Brain microvascular endothelial cell (primary cell): Measurements from ENCODE around the gene VSTM1.
"Not testable (repeated sequence)": the region's sequence is repeated elsewhere in the genome, so short reads cannot be mapped to it uniquely, and the experiment has no call there.

Source experiments
- DNase-seq: peaks from one replicate; pipeline ENCODE4 v3.0.0-alpha.2; 2020
- H3K27ac ChIP-seq: fragments of 250-450 bp; sonication (Bioruptor Pico); 2 replicates; pipeline ENCODE4 v1.5.1; 2020; ENCODE audit warnings: mild to moderate bottlenecking, moderate library complexity
- H3K27me3 ChIP-seq: fragments of 250-450 bp; sonication (Bioruptor Pico); replicated peaks from 2 replicates; pipeline ENCODE4 v1.5.1; 2020; ENCODE audit warnings: mild to moderate bottlenecking
- H3K36me3 ChIP-seq: fragments of 250-450 bp; sonication (Bioruptor Pico); replicated peaks from 2 replicates; pipeline ENCODE4 v1.5.1; 2020; ENCODE audit warnings: mild to moderate bottlenecking
- H3K4me3 ChIP-seq: 2 replicates; pipeline ENCODE4 v1.5.1; 2011; ENCODE audit warnings: low read depth, mild to moderate bottlenecking, control low read depth, low read length, moderate library complexity
- in situ Hi-C: cut with HindIII; loops from 2 replicates; pipeline ENCODE4 v1.10.0; 2017; ENCODE audit warnings: low sequenced_read_pairs, low pct_ligation_motif_present
- TF ChIP-seq, protein P1 (sequence below): IDR thresholded peaks from 2 replicates; pipeline ENCODE4 v1.5.1; 2011; ENCODE audit warnings: low read depth, mild to moderate bottlenecking, moderate library complexity, low read length, control low read depth, inconsistent platforms; ENCODE audit errors: missing control alignments

The VSTM1 gene

GRCh38 chr19:54096617-54097106, 33.0 kb upstream of the VSTM1 start:
- peak overlapping the region; percentile 41 for H3K4me3 ChIP-seq
- no peak for DNase-seq
- no peak overlapping the region for H3K27ac ChIP-seq
- TF ChIP-seq, protein P1, sequence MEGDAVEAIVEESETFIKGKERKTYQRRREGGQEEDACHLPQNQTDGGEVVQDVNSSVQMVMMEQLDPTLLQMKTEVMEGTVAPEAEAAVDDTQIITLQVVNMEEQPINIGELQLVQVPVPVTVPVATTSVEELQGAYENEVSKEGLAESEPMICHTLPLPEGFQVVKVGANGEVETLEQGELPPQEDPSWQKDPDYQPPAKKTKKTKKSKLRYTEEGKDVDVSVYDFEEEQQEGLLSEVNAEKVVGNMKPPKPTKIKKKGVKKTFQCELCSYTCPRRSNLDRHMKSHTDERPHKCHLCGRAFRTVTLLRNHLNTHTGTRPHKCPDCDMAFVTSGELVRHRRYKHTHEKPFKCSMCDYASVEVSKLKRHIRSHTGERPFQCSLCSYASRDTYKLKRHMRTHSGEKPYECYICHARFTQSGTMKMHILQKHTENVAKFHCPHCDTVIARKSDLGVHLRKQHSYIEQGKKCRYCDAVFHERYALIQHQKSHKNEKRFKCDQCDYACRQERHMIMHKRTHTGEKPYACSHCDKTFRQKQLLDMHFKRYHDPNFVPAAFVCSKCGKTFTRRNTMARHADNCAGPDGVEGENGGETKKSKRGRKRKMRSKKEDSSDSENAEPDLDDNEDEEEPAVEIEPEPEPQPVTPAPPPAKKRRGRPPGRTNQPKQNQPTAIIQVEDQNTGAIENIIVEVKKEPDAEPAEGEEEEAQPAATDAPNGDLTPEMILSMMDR, result peak; percentile 65
- no peaks in the 10 kb centered on the region for H3K36me3 ChIP-seq
- in situ Hi-C loops, result no loop called here
- no peaks in the 10 kb centered on the region for H3K27me3 ChIP-seq

GRCh38 chr19:54095859-54096616, 32.3 kb upstream of the VSTM1 start:
- H3K27me3 ChIP-seq, H3K27ac ChIP-seq, DNase-seq, in situ Hi-C loops, H3K36me3 ChIP-seq: not testable (repeated sequence)
- peak overlapping the region; percentile 37 for H3K4me3 ChIP-seq

DNA sequence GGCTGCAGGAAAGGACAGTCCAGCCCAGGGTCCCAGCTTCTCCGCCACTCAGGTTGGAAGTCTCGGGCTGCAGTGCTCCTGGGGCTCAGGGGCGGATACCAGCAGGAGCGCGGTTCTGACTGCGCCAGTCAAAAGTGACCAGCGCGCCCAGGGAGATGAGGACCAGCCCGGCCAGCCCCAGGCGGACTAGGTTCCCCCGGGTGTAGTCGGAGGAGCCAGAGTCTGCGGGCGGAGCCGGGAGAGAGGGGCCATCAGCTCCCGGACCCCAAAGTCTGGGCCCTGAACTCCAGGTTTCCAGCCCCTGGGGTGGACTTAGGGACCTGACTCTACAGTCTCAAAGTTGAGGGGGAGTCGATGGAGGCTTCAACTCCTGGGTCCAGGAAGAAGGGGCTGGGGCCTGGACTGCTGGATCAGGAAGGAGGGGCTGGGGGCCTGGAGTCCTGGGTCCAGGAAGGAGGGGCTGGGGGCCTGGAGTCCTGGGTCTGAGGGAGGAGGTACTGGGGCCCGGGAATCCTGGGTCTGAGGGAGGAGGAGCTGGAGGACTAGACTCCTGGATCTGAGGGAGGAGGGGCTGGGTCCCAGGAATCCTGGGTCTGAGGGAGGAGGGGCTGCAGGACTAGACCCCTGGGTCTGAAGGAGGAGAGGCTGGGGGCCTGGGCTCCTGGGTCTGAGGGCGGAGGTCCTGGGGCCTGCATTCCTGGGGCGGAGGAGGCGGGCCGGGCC, 31.6 kb upstream of the VSTM1 start:
- Histone ChIP-seq H3K36me3 (no peaks in the 10 kb centered on the region), H3K27me3 (no peaks in the 10 kb centered on the region), H3K27ac (no peak overlapping the region), H3K4me3 (peak overlapping the region; percentile 37)
- no peak for DNase-seq
- in situ Hi-C loops, result no loop called here
- TF ChIP-seq, protein P1, result no peak

DNA sequence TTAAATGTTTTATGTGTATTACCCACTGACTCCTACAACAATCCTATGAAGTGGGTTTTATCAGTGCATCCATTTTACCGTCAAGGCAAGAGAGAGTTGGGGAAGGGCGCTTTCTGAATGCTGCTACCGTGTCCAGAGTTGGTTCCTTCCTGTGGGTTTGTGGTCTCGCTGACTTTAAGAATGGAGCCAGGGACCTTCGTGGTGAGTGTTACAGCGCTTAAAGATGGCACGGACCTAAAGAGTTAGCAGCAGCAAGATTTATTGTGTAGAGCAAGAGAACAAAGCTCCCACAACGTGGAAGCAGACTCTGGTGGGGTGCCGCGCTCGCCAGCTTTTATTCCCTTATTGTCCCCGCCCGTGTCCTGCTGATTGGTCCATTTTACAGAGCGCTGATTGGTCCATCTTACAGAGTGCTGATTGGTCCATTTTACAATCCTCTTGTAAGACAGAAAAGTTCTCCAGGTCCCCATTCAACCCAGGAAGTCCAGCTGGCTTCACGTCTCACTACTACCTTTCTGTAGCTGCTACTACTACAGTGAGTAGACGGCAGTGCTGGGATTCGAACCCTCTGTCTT, 30.8 kb upstream of the VSTM1 start:
- in situ Hi-C loops, result no loop called here
- DNase-seq, result no peak
- H3K4me3 ChIP-seq, result no peak overlapping the region
- H3K27ac ChIP-seq, result no peak overlapping the region
- H3K27me3 ChIP-seq, result no peaks in the 10 kb centered on the region
- H3K36me3 ChIP-seq, result no peaks in the 10 kb centered on the region
- TF ChIP-seq, protein P1, result no peak

DNA sequence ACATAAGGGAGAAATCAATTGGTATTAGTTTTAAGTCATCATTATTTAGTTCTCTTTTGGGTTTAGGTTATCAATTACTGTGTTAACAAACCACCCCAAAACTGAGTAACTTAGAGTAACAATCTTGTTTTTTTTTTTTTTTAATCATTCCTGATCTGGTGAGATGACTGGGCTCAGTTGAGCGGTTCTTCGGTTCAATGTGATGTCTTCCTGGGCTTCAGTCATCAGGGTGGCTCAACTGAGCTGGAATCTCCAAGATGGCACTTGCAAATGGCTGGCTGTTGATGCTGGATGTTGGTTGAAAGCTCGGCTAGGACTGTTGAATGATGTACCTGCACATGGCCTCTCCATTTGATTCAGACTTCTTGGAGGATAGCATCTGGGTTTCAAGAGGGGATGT, 20.7 kb upstream of the VSTM1 start:
- no peaks in the 10 kb centered on the region for H3K36me3 ChIP-seq
- no peak overlapping the region for H3K4me3 ChIP-seq
- TF ChIP-seq, protein P1, result no peak
- no peaks in the 10 kb centered on the region for H3K27me3 ChIP-seq
- DNase-seq, result no peak
- no peak overlapping the region for H3K27ac ChIP-seq
- in situ Hi-C loops, result no loop called here

GRCh38 chr19:54081032-54081431, 17.3 kb upstream of the VSTM1 start, which contains the start of gene TARM1:
Gene TARM1, minus strand, starts transcription at chr19:54081365. Its CDS starts 25 bp downstream, at chr19:54081340.
- TF ChIP-seq, protein P1, result no peak
- in situ Hi-C loops, result no loop called here
- no peak within 1 kb of the TSS for H3K4me3 ChIP-seq
- H3K27me3 ChIP-seq, result no peaks in the 10 kb centered on the region
- no peaks in the 10 kb centered on the region for H3K36me3 ChIP-seq
- no peak for DNase-seq
- H3K27ac ChIP-seq, result no peak within 1 kb of the TSS
